H1 (cell line): ENCODE measurements around the gene RBMS1. TPM values are rescaled to one million over a fixed set of nuclear protein-coding genes. Genes with fewer than 3 reads are reported as not detected.

ENCODE experiments used
- CTCF ChIA-PET: fragments of 300-600 bp; sonication (Branson Sonifier 250); formaldehyde crosslinking; loops from one replicate; lab custom pipeline; 2021; ENCODE audit not compliant: partially characterized antibody; lab: Charles Lee
- POLR2A ChIA-PET: fragments of 300-600 bp; sonication (Branson Sonifier 250); formaldehyde crosslinking; loops from one replicate; lab custom pipeline; 2021; ENCODE audit warnings: inconsistent platforms; ENCODE audit not compliant: partially characterized antibody; lab: Charles Lee
- DNase-seq, 2 experiments: peaks; one replicate each; pipeline versions ENCODE4 v3.0.0 to v3.0.0-alpha.2; 2010 to 2022; ENCODE audit warnings: low spot score in 2 of 2, low read depth in 1 of 2, mixed read lengths in 1 of 2
- FAIRE-seq: peaks from 2 replicates; lab custom pipeline; 2011; peaks lifted over from hg19 to GRCh38; lab: Jason Lieb, UNC
- H2AFZ ChIP-seq: 2 replicates; pipeline ENCODE4 v1.8.1; 2012; ENCODE audit warnings: low read length, inconsistent platforms
- H2AK5ac ChIP-seq: 2 replicates; pipeline ENCODE4 v1.6.1; 2013; ENCODE audit warnings: low read depth, low read length
- H2BK120ac ChIP-seq: replicated peaks from 2 replicates; pipeline ENCODE3; 2013; ENCODE audit warnings: low read depth, low read length, inconsistent platforms
- H2BK12ac ChIP-seq: 2 replicates; pipeline ENCODE4 v1.6.1; 2013; ENCODE audit warnings: low read depth, low read length
- H2BK15ac ChIP-seq: 2 replicates; pipeline ENCODE4 v1.6.1; 2013; ENCODE audit warnings: low read length
- H2BK20ac ChIP-seq: 2 replicates; pipeline ENCODE4 v1.6.1; 2013; ENCODE audit warnings: low read length
- H2BK5ac ChIP-seq: 2 replicates; pipeline ENCODE4 v1.6.1; 2013; ENCODE audit warnings: low read depth, low read length
- H3K14ac ChIP-seq: 2 replicates; pipeline ENCODE4 v1.6.1; 2013; ENCODE audit warnings: inconsistent platforms; ENCODE audit not compliant: insufficient read length
- H3K18ac ChIP-seq: 2 replicates; pipeline ENCODE4 v1.6.1; 2013; ENCODE audit warnings: low read length; ENCODE audit errors: extremely low read depth
- H3K23ac ChIP-seq: 2 replicates; pipeline ENCODE4 v1.6.1; 2013; ENCODE audit warnings: inconsistent platforms; ENCODE audit not compliant: insufficient read length
- H3K23me2 ChIP-seq: 2 replicates; pipeline ENCODE4 v1.6.1; 2013; ENCODE audit warnings: low read depth, low read length
- H3K27ac ChIP-seq: 2 replicates; pipeline ENCODE4 v1.6.1; 2011; ENCODE audit warnings: low read depth, low read length, inconsistent platforms
- H3K27me3 ChIP-seq, 4 experiments: replicated peaks in 1 of 4; 1 replicate in 1 of 4; 2 replicates in 3 of 4; pipeline versions ENCODE4 v1.6.1 to v1.8.1; 2011 to 2013; ENCODE audit warnings: low read length in 3 of 4, mild to moderate bottlenecking in 3 of 4, inconsistent platforms in 2 of 4, mixed read lengths in 2 of 4, moderate library complexity in 1 of 4; ENCODE audit not compliant: control insufficient read depth in 3 of 4, insufficient read depth in 3 of 4; ENCODE audit errors: extremely low read depth in 1 of 4
- H3K36me3 ChIP-seq, 4 experiments: 2 replicates each; pipeline versions ENCODE4 v1.6.1 to v1.8.1; 2011 to 2013; ENCODE audit warnings: mild to moderate bottlenecking in 4 of 4, low read length in 3 of 4, moderate library complexity in 2 of 4, control low read depth in 1 of 4, inconsistent platforms in 1 of 4; ENCODE audit not compliant: insufficient read depth in 4 of 4, control insufficient read depth in 2 of 4
- H3K4ac ChIP-seq: replicated peaks from 2 replicates; pipeline ENCODE3; 2013; ENCODE audit warnings: low read length, low read depth, mixed read lengths, inconsistent platforms; ENCODE audit not compliant: insufficient read length
- H3K4me1 ChIP-seq, 4 experiments: replicated peaks in 1 of 4; 1 replicate in 1 of 4; 2 replicates in 3 of 4; pipeline versions ENCODE4 v1.6.1 to v1.8.1; 2011 to 2013; ENCODE audit warnings: low read length in 3 of 4, inconsistent platforms in 2 of 4, mixed read lengths in 1 of 4; ENCODE audit not compliant: insufficient read depth in 4 of 4, control insufficient read depth in 3 of 4
- H3K4me2 ChIP-seq, 2 experiments: 2 replicates each; pipeline versions ENCODE4 v1.6.1 to v1.8.1; 2011 to 2013; ENCODE audit warnings: low read depth in 2 of 2, low read length in 2 of 2, control low read depth in 1 of 2, inconsistent platforms in 1 of 2, mild to moderate bottlenecking in 1 of 2; ENCODE audit not compliant: insufficient read depth in 1 of 2
- H3K4me3 ChIP-seq, 4 experiments: fragments of 200-600, 300-600 bp in 1 of 4; sonication (generic), shearing (Covaris generic), sonication (Bioruptor Twin) in 1 of 4; 2 replicates each; pipeline versions ENCODE4 v1.5.1 to v1.8.1; 2011 to 2016; ENCODE audit warnings: low read length in 4 of 4, low read depth in 3 of 4, control low read depth in 2 of 4, inconsistent platforms in 2 of 4, mild to moderate bottlenecking in 2 of 4, mixed read lengths in 1 of 4, moderate library complexity in 1 of 4; ENCODE audit not compliant: insufficient read depth in 2 of 4; ENCODE audit errors: extremely low read depth in 1 of 4
- H3K56ac ChIP-seq: replicated peaks from 2 replicates; pipeline ENCODE3; 2013; ENCODE audit warnings: low read depth, mild to moderate bottlenecking, mixed read lengths, low read length, inconsistent platforms; ENCODE audit not compliant: insufficient read length
- H3K79me1 ChIP-seq: 2 replicates; pipeline ENCODE4 v1.6.1; 2013; ENCODE audit warnings: low read depth, low read length, control low read depth
- H3K79me2 ChIP-seq, 2 experiments: 2 replicates each; pipeline versions ENCODE4 v1.6.1 to v1.8.1; 2012 to 2013; ENCODE audit warnings: low read length in 2 of 2, mild to moderate bottlenecking in 2 of 2, inconsistent platforms in 1 of 2; ENCODE audit not compliant: insufficient read depth in 2 of 2, control insufficient read depth in 1 of 2
- H3K9ac ChIP-seq, 4 experiments: replicated peaks in 1 of 4; 1 replicate in 1 of 4; 2 replicates in 3 of 4; pipeline versions ENCODE4 v1.6.1 to v1.8.1; 2011 to 2013; ENCODE audit warnings: low read depth in 3 of 4, low read length in 3 of 4, control low read depth in 2 of 4, mild to moderate bottlenecking in 2 of 4, moderate library complexity in 2 of 4, inconsistent platforms in 1 of 4; ENCODE audit errors: extremely low read depth in 1 of 4
- H3K9me3 ChIP-seq, 2 experiments: 2 replicates each; pipeline versions ENCODE4 v1.6.1 to v1.8.1; 2012 to 2013; ENCODE audit warnings: mild to moderate bottlenecking in 2 of 2, moderate library complexity in 2 of 2, control low read depth in 1 of 2, inconsistent platforms in 1 of 2, low read depth in 1 of 2, low read length in 1 of 2, mixed read lengths in 1 of 2; ENCODE audit not compliant: insufficient read depth in 2 of 2
- H4K20me1 ChIP-seq, 2 experiments: replicated peaks in 1 of 2; 2 replicates each; pipeline versions ENCODE3 to v1.8.1; 2011 to 2013; ENCODE audit warnings: inconsistent platforms in 2 of 2, low read length in 2 of 2, mild to moderate bottlenecking in 1 of 2; ENCODE audit not compliant: insufficient read depth in 2 of 2, control insufficient read depth in 1 of 2
- H4K5ac ChIP-seq: 2 replicates; pipeline ENCODE4 v1.6.1; 2013; ENCODE audit warnings: low read length, low read depth, mixed read lengths, inconsistent platforms; ENCODE audit not compliant: insufficient read length
- H4K8ac ChIP-seq: 2 replicates; pipeline ENCODE4 v1.8.0; 2013; ENCODE audit warnings: mild to moderate bottlenecking, moderate library complexity, low read length, inconsistent platforms; ENCODE audit not compliant: insufficient read depth; ENCODE audit errors: extremely low read depth
- H4K91ac ChIP-seq: replicated peaks from 2 replicates; pipeline ENCODE3; 2013; ENCODE audit warnings: low read length, mixed read lengths, inconsistent platforms; ENCODE audit not compliant: insufficient read length
- CREB1 ChIP-seq: IDR thresholded peaks from 2 replicates; pipeline ENCODE4 v1.6.1; 2012; ENCODE audit warnings: inconsistent platforms
- HDAC2 ChIP-seq, 2 experiments: fragments of 300-600 bp in 1 of 2; sonication (generic) in 1 of 2; IDR thresholded peaks; 2 replicates each; pipeline ENCODE4 v1.6.1; 2011 to 2012; ENCODE audit warnings: low read depth in 2 of 2, low read length in 2 of 2, mild to moderate bottlenecking in 2 of 2, moderate library complexity in 2 of 2, borderline replicate concordance in 1 of 2, inconsistent platforms in 1 of 2
- RAD21 ChIP-seq, 2 experiments: IDR thresholded peaks in 1 of 2; conservative IDR thresholded peaks in 1 of 2; 2 replicates each; pipeline ENCODE4 v1.6.1; 2011; ENCODE audit warnings: low read depth in 2 of 2, low read length in 2 of 2, improper control_type of control experiment in 1 of 2, inconsistent platforms in 1 of 2, mild to moderate bottlenecking in 1 of 2, moderate library complexity in 1 of 2
- RFX5 ChIP-seq: IDR thresholded peaks from 2 replicates; pipeline ENCODE4 v1.6.1; 2011; ENCODE audit warnings: low read depth, low read length, improper control_type of control experiment, borderline replicate concordance
- WGBS, 2 experiments: shearing (Covaris generic) in 1 of 2; methylation state at CpG; one replicate each; pipeline versions ENCODE4 v1.1.6 to v1.1.7; 2013 to 2015; ENCODE audit warnings: low lambda C conversion rate in 2 of 2, mixed read lengths in 2 of 2, inconsistent platforms in 1 of 2, low coverage in 1 of 2, missing lambda C conversion rate in 1 of 2; ENCODE audit not compliant: insufficient replicate concordance in 2 of 2, insufficient coverage in 1 of 2, insufficient read length in 1 of 2; ENCODE audit errors: extremely low coverage in 1 of 2, missing lambda C conversion rate in 1 of 2; 5-methylcytosine and 5-hydroxymethylcytosine counted together
- polyA plus RNA-seq, 7 experiments: library from polyadenylated mRNA; depleted of rRNA in 3 of 7; stranded (reverse) in 5 of 7; unstranded in 2 of 7; fragments of >200 nt in 5 of 7; fragments of 200-250 nt in 2 of 7; gene quantifications; 1 replicate in 5 of 7; 2 replicates in 1 of 7; 4 replicates in 1 of 7; pipeline versions ENCODE4 v1.2.1 to v1.2.3, GENCODE V29; 2011 to 2013; ENCODE audit warnings: missing spikeins in 2 of 7, mixed read lengths in 2 of 7
- total RNA-seq: library from RNA; stranded (reverse); fragmentation: NEBNext Ultra II Directional; extraction: Animal tissue kit (Norgen Biotek cat#: 25700); gene quantifications from 2 replicates; pipeline ENCODE4 v1.2.1, GENCODE V29; 2021

The RBMS1 gene
- total and polyA plus RNA-seq, 2 of the 8 experiments (the other 6 are each of a cell fraction or from before 2014, with no cell fraction given) = 53.7 to 60.0 TPM

DNA sequence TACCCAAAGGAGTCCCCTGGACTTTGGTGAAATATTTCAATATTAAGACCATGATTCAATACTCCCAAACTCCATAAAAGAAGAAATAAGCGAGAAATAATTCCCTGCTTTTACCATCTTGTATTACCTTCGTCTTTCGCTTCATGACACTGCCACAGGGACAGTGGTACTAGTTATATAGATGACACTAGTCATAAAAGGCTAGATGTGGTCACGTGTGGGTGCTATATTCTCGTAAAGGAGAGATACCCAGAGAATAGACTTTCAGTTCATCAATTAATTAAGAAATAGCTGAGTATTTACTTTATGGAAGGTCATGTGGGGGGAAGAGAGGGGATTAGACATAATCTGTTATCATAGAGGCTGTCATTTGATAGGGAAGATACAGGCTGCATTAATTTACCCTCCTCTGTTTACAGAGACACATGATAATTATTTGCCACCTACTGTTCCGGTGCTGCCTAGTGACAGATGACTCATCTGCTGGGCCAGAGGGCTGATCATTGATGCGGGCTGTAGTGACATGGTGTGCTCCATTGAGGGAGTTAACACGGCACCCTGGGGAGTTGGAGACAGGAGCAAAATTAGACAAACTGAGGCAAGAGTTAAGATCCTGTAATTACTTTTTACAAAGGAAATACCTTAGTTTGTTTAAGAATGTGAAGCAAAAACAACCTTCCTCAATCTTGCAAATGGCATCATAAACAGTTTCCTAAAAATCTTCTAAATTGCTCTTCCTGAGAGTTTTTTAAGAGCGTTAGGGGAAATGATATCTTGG, 215.3 kb downstream of the RBMS1 start:
- Histone ChIP-seq H3K14ac (no peak overlapping the region), H3K9ac (no peak overlapping the region), H3K4me2 (no peak overlapping the region), H3K56ac (no peak overlapping the region), H4K91ac (no peak overlapping the region), H3K79me2 (no peaks in the 10 kb centered on the region), H2BK120ac (no peak overlapping the region), H3K4me3 (no peak overlapping the region), H4K8ac (no peak overlapping the region), H2BK5ac (no peak overlapping the region), H4K5ac (no peak overlapping the region), H2BK12ac (no peak overlapping the region), H3K4me1 (no peaks in the 10 kb centered on the region), H2BK15ac (no peak overlapping the region), H3K9me3 (no peaks in the 10 kb centered on the region), H3K4ac (no peak overlapping the region), H3K18ac (no peak overlapping the region), H2AK5ac (no peak overlapping the region), H3K36me3 (peaks cover 3 to 42% (median 18%) of the 10 kb centered on the region in 4 experiments; a peak in 7 of 8 replicates), H4K20me1 (no peaks in the 10 kb centered on the region), H3K23ac (no peak overlapping the region), H3K27ac (no peak overlapping the region), H3K79me1 (no peaks in the 10 kb centered on the region), H2BK20ac (no peak overlapping the region), H2AFZ (no peak overlapping the region), H3K27me3 (peaks cover 0 to 1% (median 0%) of the 10 kb centered on the region in 4 experiments; a peak in 1 of 7 replicates), H3K23me2 (no peaks in the 10 kb centered on the region)
- ChIA-PET CTCF (interaction anchor here (0.6 to 2.7 kb wide), 12 partner anchors 8 to 706 kb away, joined by 3 to 11 read pairs (median 4); no protein-coding TSS in a partner anchor), POLR2A (no interaction called here)
- FAIRE-seq (no peak), DNase-seq (no peak)
- WGBS, 2 experiments = 88% methylated on average over 9 of the region's 9 CpGs; no CpG with 5 or more reads in 1 of the 2 experiments
- TF ChIP-seq HDAC2 (IDR thresholded peaks at IDR 0.05; ENCODE audit: borderline replicate concordance in 1 of 2, low read depth in 2 of 2, low read length in 2 of 2) = no peak
- no peak for TF ChIP-seq RAD21 (IDR thresholded peaks at IDR 0.05 in 1 of 2, conservative IDR thresholded peaks at IDR 0.05 in 1 of 2; ENCODE audit: low read depth in 2 of 2, low read length in 2 of 2)
- peak; percentile 34; the same call in 1 of the 2 replicates for TF ChIP-seq CREB1
- TF ChIP-seq RFX5 = peak; percentile 91
